HG02885 (cell line): ENCODE measurements around the gene MACROH2A2.
"Not testable (repeated sequence)": the region's sequence is repeated elsewhere in the genome, so short reads cannot be mapped to it uniquely, and the experiment has no call there.

Source experiments
- ATAC-seq: cut with Tn5 transposase; IDR thresholded peaks from one replicate; pipeline ENCODE4 v1.9.1; 2021; ENCODE audit warnings: mild to moderate bottlenecking; ENCODE audit not compliant: unreplicated experiment, poor library complexity

MACROH2A2 gene

GRCh38 chr10:70052462-70053217 lies at the start of gene MACROH2A2:
Gene MACROH2A2, plus strand, starts transcription at chr10:70052846. Its CDS starts 22,813 bp downstream, at chr10:70075659.
- no peak for ATAC-seq

GRCh38 chr10:70007116-70007820 lies 45.4 kb upstream of the MACROH2A2 start:
- no peak for ATAC-seq

- ATAC-seq: no peak
These were observed 21.4 kb upstream of the MACROH2A2 start for GRCh38 chr10:70031215-70031614.

- no peak for ATAC-seq
These were observed 19.9 kb upstream of the MACROH2A2 start for GRCh38 chr10:70032667-70033289.

- no peak for ATAC-seq
These were observed 18.4 kb upstream of the MACROH2A2 start for GRCh38 chr10:70034232-70034631.

GRCh38 chr10:70035531-70035930 lies 17.1 kb upstream of the MACROH2A2 start:
- ATAC-seq: no peak

GRCh38 chr10:70038923-70039322 lies 13.7 kb upstream of the MACROH2A2 start:
- no peak for ATAC-seq

- no peak for ATAC-seq
These were observed 11.6 kb upstream of the MACROH2A2 start for GRCh38 chr10:70041016-70041415.

GRCh38 chr10:70041739-70042138 lies 10.9 kb upstream of the MACROH2A2 start:
- ATAC-seq: not testable (repeated sequence)

GRCh38 chr10:70047066-70047465 lies 5.6 kb upstream of the MACROH2A2 start:
- not testable (repeated sequence) for ATAC-seq

- ATAC-seq: no peak
These were observed 4.5 kb upstream of the MACROH2A2 start for GRCh38 chr10:70048030-70048723.

- no peak for ATAC-seq
These were observed 798 bp upstream of the MACROH2A2 start for GRCh38 chr10:70051848-70052247.

- ATAC-seq: no peak
These were observed 683 bp downstream of the MACROH2A2 start for GRCh38 chr10:70053218-70053840.

- no peak for ATAC-seq
These were observed 1.2 kb downstream of the MACROH2A2 start for GRCh38 chr10:70053841-70054288.

- ATAC-seq: no peak
These were observed 2.3 kb downstream of the MACROH2A2 start for GRCh38 chr10:70054902-70055301.

- no peak for ATAC-seq
These were observed 2.9 kb downstream of the MACROH2A2 start for GRCh38 chr10:70055550-70055949.

- ATAC-seq: no peak
These were observed 4.7 kb downstream of the MACROH2A2 start for GRCh38 chr10:70057306-70057705.

- no peak for ATAC-seq
These were observed 7.7 kb downstream of the MACROH2A2 start for GRCh38 chr10:70060389-70060788.

GRCh38 chr10:70063418-70064098 lies 10.9 kb downstream of the MACROH2A2 start:
- ATAC-seq: no peak

- no peak for ATAC-seq
These were observed 11.8 kb downstream of the MACROH2A2 start for GRCh38 chr10:70064486-70064885.
